K562 (cell line): Measurements from ENCODE around the gene KLHL8. TPM values are rescaled to one million over a fixed set of nuclear protein-coding genes. Genes with fewer than 3 reads are reported as not detected.
A peak's percentile ranks its signal among the peaks of the same experiment; 100 is the strongest.

Experiments
- HSF4 ChIP-seq: fragments of 250-450 bp; sonication (Bioruptor Pico); IDR thresholded peaks from 2 replicates; pipeline ENCODE4 v2.1.2; 2022; ENCODE audit warnings: mild to moderate bottlenecking, moderate library complexity, borderline replicate concordance
- POLR3A ChIP-seq: IDR thresholded peaks from 2 replicates; pipeline ENCODE4 v1.6.1; 2011; ENCODE audit warnings: borderline replicate concordance, mild to moderate bottlenecking, moderate library complexity; ENCODE audit not compliant: insufficient read length, insufficient read depth; ENCODE audit errors: extremely low read depth
- polyA plus RNA-seq, 8 experiments: library from polyadenylated mRNA; depleted of rRNA in 4 of 8; stranded (reverse) in 5 of 8; unstranded in 3 of 8; fragments of >200 nt; fragmentation: Nextera tagmentation in 2 of 8; fragmentation: Illumina TruSeq in 1 of 8; extraction: Ambion mirVana in 2 of 8; extraction: Trizol in 1 of 8; gene quantifications; 2 replicates each; pipeline versions ENCODE4 v1.2.1 to v1.2.3, GENCODE V29; 2011 to 2014; ENCODE audit warnings: inconsistent platforms in 1 of 8, missing spikeins in 1 of 8
- total RNA-seq, 7 experiments: library from RNA; depleted of rRNA in 6 of 7; stranded (reverse); fragments of >200 nt in 6 of 7; fragmentation: Illumina TruSeq in 2 of 7; extraction: Trizol in 2 of 7; gene quantifications; 2 replicates each; pipeline versions ENCODE4 v1.2.1 to v1.2.3, GENCODE V29; 2011 to 2021; ENCODE audit warnings: low replicate concordance in 1 of 7
- TF ChIP-seq, protein P1 (sequence below), 2 experiments: fragments of 450-650 bp; formaldehyde crosslinking in 1 of 2; IDR thresholded peaks; 2 replicates each; pipeline versions ENCODE4 v1.4.0 to v1.6.1; 2014 to 2020; ENCODE audit warnings: mild to moderate bottlenecking in 2 of 2, borderline replicate concordance in 1 of 2, low read depth in 1 of 2
- TF ChIP-seq, protein P2 (sequence below): fragments of 450-650 bp; IDR thresholded peaks from 2 replicates; pipeline ENCODE4 v1.6.1; 2016; ENCODE audit warnings: mild to moderate bottlenecking
- TF ChIP-seq, protein P3 (sequence below): fragments of 450-650 bp; IDR thresholded peaks from 2 replicates; pipeline ENCODE4 v1.6.1; 2016; ENCODE audit warnings: low read depth

Gene KLHL8
- total and polyA plus RNA-seq, 9 of the 15 experiments (the other 6 are each of a cell fraction or from before 2014, with no cell fraction given) = 8.7 to 25.3 (median 15.7) TPM

DNA sequence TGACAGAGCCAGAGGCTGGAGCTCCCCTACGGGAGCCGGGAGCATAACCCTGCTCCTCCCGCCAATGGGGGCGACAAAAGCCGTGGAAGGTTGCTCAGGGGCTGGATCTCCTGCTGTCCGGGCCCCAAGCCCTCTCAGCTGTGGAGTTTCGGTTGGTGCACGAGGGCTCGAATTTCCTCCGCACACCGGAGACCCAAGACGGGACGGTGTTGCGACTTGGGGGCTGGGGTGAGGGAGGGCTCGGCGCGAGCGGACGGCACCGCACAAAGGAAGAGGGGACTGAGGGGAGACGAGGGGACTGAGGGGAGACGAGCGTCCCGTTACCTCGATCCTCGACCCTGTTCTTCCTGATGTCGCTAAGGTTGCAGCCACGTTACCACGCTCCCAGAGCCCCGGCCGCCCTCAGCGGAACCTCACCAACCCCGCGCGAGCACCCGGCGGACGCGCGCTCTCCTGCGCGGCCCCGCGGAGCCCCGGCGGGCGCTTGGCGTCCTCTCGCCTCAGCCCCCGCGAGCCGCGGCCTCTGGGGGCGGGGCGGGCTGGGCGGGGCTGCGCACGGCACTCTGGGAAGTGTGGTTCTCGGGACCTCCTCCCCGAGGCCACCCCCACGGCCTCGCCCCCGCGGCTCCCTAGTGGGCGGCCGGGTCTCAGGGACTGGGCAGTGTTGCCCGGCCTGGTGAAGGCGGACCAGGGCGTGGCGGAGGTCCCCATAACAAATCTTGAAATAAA lies at the start of gene KLHL8 (continued):
- TF ChIP-seq, protein P1, sequence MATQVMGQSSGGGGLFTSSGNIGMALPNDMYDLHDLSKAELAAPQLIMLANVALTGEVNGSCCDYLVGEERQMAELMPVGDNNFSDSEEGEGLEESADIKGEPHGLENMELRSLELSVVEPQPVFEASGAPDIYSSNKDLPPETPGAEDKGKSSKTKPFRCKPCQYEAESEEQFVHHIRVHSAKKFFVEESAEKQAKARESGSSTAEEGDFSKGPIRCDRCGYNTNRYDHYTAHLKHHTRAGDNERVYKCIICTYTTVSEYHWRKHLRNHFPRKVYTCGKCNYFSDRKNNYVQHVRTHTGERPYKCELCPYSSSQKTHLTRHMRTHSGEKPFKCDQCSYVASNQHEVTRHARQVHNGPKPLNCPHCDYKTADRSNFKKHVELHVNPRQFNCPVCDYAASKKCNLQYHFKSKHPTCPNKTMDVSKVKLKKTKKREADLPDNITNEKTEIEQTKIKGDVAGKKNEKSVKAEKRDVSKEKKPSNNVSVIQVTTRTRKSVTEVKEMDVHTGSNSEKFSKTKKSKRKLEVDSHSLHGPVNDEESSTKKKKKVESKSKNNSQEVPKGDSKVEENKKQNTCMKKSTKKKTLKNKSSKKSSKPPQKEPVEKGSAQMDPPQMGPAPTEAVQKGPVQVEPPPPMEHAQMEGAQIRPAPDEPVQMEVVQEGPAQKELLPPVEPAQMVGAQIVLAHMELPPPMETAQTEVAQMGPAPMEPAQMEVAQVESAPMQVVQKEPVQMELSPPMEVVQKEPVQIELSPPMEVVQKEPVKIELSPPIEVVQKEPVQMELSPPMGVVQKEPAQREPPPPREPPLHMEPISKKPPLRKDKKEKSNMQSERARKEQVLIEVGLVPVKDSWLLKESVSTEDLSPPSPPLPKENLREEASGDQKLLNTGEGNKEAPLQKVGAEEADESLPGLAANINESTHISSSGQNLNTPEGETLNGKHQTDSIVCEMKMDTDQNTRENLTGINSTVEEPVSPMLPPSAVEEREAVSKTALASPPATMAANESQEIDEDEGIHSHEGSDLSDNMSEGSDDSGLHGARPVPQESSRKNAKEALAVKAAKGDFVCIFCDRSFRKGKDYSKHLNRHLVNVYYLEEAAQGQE (IDR thresholded peaks at IDR 0.05; ENCODE audit: borderline replicate concordance) = no peak
- TF ChIP-seq, protein P1 (CRISPR knock-in tag; IDR thresholded peaks at IDR 0.05; ENCODE audit: low read depth) = no peak
- TF ChIP-seq, protein P2, sequence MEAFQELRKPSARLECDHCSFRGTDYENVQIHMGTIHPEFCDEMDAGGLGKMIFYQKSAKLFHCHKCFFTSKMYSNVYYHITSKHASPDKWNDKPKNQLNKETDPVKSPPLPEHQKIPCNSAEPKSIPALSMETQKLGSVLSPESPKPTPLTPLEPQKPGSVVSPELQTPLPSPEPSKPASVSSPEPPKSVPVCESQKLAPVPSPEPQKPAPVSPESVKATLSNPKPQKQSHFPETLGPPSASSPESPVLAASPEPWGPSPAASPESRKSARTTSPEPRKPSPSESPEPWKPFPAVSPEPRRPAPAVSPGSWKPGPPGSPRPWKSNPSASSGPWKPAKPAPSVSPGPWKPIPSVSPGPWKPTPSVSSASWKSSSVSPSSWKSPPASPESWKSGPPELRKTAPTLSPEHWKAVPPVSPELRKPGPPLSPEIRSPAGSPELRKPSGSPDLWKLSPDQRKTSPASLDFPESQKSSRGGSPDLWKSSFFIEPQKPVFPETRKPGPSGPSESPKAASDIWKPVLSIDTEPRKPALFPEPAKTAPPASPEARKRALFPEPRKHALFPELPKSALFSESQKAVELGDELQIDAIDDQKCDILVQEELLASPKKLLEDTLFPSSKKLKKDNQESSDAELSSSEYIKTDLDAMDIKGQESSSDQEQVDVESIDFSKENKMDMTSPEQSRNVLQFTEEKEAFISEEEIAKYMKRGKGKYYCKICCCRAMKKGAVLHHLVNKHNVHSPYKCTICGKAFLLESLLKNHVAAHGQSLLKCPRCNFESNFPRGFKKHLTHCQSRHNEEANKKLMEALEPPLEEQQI = no peak
- TF ChIP-seq, protein P3, sequence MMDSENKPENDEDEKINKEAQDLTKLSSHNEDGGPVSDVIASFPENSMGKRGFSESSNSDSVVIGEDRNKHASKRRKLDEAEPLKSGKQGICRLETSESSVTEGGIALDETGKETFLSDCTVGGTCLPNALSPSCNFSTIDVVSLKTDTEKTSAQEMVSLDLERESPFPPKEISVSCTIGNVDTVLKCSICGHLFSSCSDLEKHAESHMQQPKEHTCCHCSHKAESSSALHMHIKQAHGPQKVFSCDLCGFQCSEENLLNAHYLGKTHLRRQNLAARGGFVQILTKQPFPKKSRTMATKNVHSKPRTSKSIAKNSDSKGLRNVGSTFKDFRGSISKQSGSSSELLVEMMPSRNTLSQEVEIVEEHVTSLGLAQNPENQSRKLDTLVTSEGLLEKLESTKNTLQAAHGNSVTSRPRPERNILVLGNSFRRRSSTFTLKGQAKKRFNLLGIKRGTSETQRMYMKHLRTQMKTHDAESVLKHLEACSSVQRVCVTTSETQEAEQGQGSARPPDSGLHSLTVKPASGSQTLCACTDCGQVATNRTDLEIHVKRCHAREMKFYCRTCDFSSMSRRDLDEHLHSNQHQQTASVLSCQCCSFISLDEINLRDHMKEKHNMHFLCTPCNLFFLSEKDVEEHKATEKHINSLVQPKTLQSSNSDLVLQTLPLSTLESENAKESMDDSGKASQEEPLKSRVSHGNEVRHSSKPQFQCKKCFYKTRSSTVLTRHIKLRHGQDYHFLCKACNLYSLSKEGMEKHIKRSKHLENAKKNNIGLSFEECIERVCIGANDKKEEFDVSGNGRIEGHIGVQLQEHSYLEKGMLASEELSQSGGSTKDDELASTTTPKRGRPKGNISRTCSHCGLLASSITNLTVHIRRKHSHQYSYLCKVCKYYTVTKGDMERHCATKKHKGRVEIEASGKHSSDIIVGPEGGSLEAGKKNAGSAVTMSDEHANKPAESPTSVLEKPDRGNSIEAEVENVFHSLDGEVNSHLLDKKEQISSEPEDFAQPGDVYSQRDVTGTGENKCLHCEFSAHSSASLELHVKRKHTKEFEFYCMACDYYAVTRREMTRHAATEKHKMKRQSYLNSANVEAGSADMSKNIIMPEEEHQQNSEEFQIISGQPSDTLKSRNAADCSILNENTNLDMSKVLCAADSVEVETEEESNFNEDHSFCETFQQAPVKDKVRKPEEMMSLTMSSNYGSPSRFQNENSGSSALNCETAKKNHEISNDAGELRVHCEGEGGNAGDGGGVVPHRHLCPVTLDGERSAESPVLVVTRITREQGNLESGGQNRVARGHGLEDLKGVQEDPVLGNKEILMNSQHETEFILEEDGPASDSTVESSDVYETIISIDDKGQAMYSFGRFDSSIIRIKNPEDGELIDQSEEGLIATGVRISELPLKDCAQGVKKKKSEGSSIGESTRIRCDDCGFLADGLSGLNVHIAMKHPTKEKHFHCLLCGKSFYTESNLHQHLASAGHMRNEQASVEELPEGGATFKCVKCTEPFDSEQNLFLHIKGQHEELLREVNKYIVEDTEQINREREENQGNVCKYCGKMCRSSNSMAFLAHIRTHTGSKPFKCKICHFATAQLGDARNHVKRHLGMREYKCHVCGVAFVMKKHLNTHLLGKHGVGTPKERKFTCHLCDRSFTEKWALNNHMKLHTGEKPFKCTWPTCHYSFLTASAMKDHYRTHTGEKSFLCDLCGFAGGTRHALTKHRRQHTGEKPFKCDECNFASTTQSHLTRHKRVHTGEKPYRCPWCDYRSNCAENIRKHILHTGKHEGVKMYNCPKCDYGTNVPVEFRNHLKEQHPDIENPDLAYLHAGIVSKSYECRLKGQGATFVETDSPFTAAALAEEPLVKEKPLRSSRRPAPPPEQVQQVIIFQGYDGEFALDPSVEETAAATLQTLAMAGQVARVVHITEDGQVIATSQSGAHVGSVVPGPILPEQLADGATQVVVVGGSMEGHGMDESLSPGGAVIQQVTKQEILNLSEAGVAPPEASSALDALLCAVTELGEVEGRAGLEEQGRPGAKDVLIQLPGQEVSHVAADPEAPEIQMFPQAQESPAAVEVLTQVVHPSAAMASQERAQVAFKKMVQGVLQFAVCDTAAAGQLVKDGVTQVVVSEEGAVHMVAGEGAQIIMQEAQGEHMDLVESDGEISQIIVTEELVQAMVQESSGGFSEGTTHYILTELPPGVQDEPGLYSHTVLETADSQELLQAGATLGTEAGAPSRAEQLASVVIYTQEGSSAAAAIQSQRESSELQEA = peak; percentile 85
- no peak for TF ChIP-seq HSF4 (CRISPR knock-in tag)
- TF ChIP-seq POLR3A = no peak
